Fibroblast of villous mesenchyme (primary cell): ENCODE results near the gene POU2AF3. TPM values are rescaled to one million over a fixed set of nuclear protein-coding genes. Genes with fewer than 3 reads are reported as not detected.

Experiments
- DNase-seq: peaks from one replicate; pipeline ENCODE4 v3.0.0-alpha.2; 2010; ENCODE audit warnings: low read depth
- H3K4me3 ChIP-seq: 2 replicates; pipeline ENCODE4 v1.5.1; 2011; ENCODE audit warnings: low read depth, mild to moderate bottlenecking, low read length
- total RNA-seq: library from RNA; depleted of rRNA; stranded (reverse); fragments of >200 nt; gene quantifications from 2 replicates; pipeline ENCODE4 v1.2.3, GENCODE V29; 2012
- TF ChIP-seq, protein P1 (sequence below): IDR thresholded peaks from 2 replicates; pipeline ENCODE4 v1.5.1; 2012; ENCODE audit warnings: low read depth, mild to moderate bottlenecking, low read length; ENCODE audit not compliant: insufficient read depth

The POU2AF3 gene, protein sequence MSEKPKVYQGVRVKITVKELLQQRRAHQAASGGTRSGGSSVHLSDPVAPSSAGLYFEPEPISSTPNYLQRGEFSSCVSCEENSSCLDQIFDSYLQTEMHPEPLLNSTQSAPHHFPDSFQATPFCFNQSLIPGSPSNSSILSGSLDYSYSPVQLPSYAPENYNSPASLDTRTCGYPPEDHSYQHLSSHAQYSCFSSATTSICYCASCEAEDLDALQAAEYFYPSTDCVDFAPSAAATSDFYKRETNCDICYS
- not detected in 2 replicates for total RNA-seq

DNA sequence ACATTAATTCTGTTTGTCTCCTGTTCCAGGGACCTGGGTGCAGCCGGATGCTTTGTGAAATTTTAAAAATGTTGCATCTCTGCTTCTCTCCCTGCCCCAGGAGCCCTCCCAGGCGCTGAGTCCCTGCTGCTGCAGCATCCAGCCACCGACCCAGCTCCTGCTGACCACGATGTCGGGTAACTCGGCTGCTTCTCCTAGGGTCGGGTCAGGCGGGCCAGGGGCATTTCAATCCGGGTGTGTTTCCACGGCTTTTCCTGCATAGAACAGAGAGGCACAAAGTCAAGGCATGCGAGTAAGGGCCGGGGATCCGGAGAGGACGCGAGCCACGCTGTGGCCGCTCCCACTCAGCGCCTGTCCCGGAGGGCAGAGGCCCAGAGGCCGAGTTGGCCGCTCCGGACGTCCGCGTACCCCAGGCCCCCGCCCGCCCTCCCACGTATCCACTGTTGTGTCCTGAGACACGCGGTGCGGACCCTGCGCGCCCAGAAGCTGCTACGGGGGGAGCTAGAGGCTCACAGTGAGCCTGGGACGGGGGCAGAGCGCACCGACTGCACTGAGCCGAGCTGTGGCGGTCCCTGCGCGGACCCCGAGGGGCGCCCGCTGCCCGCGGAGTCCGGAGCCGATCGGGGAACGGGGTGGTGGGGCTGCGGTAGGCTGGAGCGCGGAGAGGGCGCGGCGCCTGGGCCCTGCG lies at the start of gene POU2AF3:
Gene POU2AF3 (plus strand): TSS at position 134 of the 688 bp plus-strand sequence. CDS start 36 bp downstream, at position 170.
- DNase-seq = no peak
- H3K4me3 ChIP-seq = peak within 1 kb of the TSS; percentile 55
- TF ChIP-seq, protein P1, sequence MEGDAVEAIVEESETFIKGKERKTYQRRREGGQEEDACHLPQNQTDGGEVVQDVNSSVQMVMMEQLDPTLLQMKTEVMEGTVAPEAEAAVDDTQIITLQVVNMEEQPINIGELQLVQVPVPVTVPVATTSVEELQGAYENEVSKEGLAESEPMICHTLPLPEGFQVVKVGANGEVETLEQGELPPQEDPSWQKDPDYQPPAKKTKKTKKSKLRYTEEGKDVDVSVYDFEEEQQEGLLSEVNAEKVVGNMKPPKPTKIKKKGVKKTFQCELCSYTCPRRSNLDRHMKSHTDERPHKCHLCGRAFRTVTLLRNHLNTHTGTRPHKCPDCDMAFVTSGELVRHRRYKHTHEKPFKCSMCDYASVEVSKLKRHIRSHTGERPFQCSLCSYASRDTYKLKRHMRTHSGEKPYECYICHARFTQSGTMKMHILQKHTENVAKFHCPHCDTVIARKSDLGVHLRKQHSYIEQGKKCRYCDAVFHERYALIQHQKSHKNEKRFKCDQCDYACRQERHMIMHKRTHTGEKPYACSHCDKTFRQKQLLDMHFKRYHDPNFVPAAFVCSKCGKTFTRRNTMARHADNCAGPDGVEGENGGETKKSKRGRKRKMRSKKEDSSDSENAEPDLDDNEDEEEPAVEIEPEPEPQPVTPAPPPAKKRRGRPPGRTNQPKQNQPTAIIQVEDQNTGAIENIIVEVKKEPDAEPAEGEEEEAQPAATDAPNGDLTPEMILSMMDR = no peak

- TF ChIP-seq, protein P1 = no peak
- DNase-seq = no peak
- H3K4me3 ChIP-seq = no peak overlapping the region
Measured at GRCh38 chr11:111250936-111251335, 47.4 kb upstream of the POU2AF3 start.

DNA sequence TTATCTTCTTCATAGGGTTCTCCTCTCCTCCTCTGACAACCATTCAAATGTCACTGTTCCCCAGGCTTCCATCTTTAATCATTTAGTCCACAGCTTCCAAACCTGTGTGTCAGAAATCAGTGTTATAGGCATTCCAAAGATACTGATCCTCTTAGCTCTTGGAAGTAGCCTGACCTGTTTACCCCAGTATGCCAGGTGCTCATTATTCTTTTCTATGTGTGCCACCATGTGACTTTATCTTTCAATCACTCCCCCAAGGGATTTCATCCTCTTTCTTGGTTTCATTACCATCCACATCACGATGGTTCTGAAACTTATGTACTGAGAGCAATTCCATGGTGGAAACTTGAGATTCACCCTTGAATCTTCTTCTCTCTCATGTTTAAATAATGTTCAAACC lies 45.2 kb upstream of the POU2AF3 start:
- TF ChIP-seq, protein P1 = no peak
- DNase-seq = no peak
- no peak overlapping the region for H3K4me3 ChIP-seq

DNA sequence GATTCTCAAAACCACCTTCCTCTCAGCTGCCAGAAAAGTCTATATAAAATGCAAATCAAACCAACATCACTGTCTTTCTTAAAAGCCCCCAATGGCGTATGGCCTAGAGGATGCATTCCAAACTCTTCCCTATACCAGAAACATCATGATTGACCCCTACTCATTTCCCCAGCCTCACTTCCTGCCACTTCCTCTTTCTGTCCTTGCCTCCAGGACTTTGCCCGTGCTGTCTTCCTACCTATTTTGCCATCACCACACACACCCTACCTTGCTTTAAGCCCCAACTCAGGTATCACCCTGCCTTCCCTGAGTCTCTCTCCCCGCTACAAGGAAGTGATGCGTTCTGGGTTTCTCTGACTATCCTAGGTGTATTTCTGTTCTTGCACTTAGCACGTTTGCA lies 44.7 kb upstream of the POU2AF3 start:
- no peak overlapping the region for H3K4me3 ChIP-seq
- DNase-seq = no peak
- TF ChIP-seq, protein P1 = no peak

- TF ChIP-seq, protein P1 = no peak
- no peak overlapping the region for H3K4me3 ChIP-seq
- no peak for DNase-seq
Measured at GRCh38 chr11:111258046-111258445, 40.3 kb upstream of the POU2AF3 start.

DNA sequence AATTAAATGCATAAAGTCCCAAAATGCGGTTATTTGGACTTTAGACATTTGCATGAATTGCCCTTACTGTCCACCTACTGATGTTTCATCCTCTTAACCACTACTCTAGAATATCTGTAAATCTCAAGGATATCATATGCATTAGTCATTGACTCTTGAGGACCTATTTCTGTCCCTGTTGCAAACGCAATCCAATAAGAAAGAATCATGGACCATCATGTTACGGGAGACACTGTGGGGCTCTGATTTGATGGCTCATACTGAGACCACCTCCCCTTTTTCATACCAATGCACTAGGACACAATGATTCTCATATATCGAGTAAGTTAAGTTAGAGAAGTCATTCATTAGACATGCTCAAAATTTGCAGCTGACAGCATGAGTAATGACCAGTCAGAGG lies 38.5 kb upstream of the POU2AF3 start:
- TF ChIP-seq, protein P1 = no peak
- no peak for DNase-seq
- no peak overlapping the region for H3K4me3 ChIP-seq
